SK-N-MC (cell line): ENCODE data around the gene ARHGAP26.

Source experiments
- EZH2 ChIP-seq: fragments of 200-600 bp; sonication (generic); IDR thresholded peaks from one replicate; pipeline ENCODE4 v1.6.1; 2017; ENCODE audit warnings: antibody characterized with exemption
- FOXP2 ChIP-seq: optimal IDR thresholded peaks from 2 replicates; pipeline ENCODE3; 2011; ENCODE audit warnings: mild to moderate bottlenecking, moderate library complexity; ENCODE audit not compliant: insufficient read depth; ENCODE audit errors: extremely low read length, control extremely low read depth
- POLR2AphosphoS5 ChIP-seq: IDR thresholded peaks from 2 replicates; pipeline ENCODE4 v1.6.1; 2012; ENCODE audit warnings: mild to moderate bottlenecking, low read depth, low read length, borderline replicate concordance

DNA sequence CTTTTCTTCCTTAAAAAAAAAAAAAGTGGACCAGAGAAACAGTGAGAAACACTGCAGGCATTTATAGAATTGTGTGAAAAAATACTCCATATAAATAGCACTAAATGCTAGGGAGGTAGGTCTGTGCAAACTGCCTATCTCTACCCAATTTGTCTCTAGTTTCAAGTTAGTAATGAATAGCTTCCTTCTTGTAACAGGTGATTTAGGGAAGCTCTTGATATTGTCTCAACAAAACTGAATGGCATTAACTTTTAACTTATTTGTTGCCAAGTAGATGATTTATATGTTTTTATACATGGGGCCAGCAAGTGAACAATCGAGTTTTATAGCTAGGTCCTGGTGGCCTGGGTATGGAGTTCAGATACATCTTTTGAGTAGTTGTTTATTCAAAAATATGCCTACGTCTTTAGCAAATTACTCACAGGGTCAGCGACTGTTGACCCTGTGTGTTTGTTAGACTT, 349.7 kb downstream of the ARHGAP26 start:
- no peak for TF ChIP-seq POLR2AphosphoS5
- no peak for TF ChIP-seq FOXP2
- TF ChIP-seq EZH2, result no peak
